ENCODE data around the gene UBE2L3.
A peak's percentile ranks its signal among the peaks of the same experiment; 100 is the strongest.
"Not testable (repeated sequence)": the region's sequence is repeated elsewhere in the genome, so short reads cannot be mapped to it uniquely, and the experiment has no call there.

The UBE2L3 gene

GRCh38 chr22:21563912-21564311 is 3.6 kb upstream of the UBE2L3 start:
- Mint-ChIP-seq H3K4me1 (no peaks in the 10 kb centered on the region), H3K4me3 (no peak overlapping the region), H3K27me3 (no peaks in the 10 kb centered on the region), H3K9me3 (no peaks in the 10 kb centered on the region), H3K27ac (no peak overlapping the region), H3K36me3 (no peaks in the 10 kb centered on the region)
- DNase-seq (ENCODE audit: low spot score in 2 of 2) (no peak), ATAC-seq (ENCODE audit: low read depth) (no peak)

GRCh38 chr22:21564411-21564810 is 3.1 kb upstream of the UBE2L3 start:
- H3K27ac Mint-ChIP-seq = no peak overlapping the region
- no peak overlapping the region for H3K4me3 Mint-ChIP-seq
- peaks cover 2% of the 10 kb centered on the region for H3K4me1 Mint-ChIP-seq
- ATAC-seq (ENCODE audit: low read depth) (no peak), DNase-seq (ENCODE audit: low spot score in 2 of 2) (no peak)
- H3K36me3 Mint-ChIP-seq = no peaks in the 10 kb centered on the region
- no peaks in the 10 kb centered on the region for H3K9me3 Mint-ChIP-seq
- no peaks in the 10 kb centered on the region for H3K27me3 Mint-ChIP-seq

GRCh38 chr22:21568347-21569075 is 997 bp downstream of the UBE2L3 start:
- DNase-seq (ENCODE audit: low spot score in 2 of 2) = no peak
- H3K36me3 Mint-ChIP-seq = peaks cover 4% of the 10 kb centered on the region
- no peaks in the 10 kb centered on the region for H3K27me3 Mint-ChIP-seq
- peak overlapping the region; percentile 85 for H3K4me3 Mint-ChIP-seq
- peaks cover 27% of the 10 kb centered on the region for H3K4me1 Mint-ChIP-seq
- peak; percentile 19 for ATAC-seq (ENCODE audit: low read depth)
- no peaks in the 10 kb centered on the region for H3K9me3 Mint-ChIP-seq
- peak overlapping the region; percentile 81 for H3K27ac Mint-ChIP-seq

GRCh38 chr22:21569076-21569427 is 1.5 kb downstream of the UBE2L3 start:
- peaks cover 33% of the 10 kb centered on the region for H3K4me1 Mint-ChIP-seq
- H3K4me3 Mint-ChIP-seq = peak overlapping the region; percentile 85
- not testable (repeated sequence) for ATAC-seq (ENCODE audit: low read depth); H3K9me3 Mint-ChIP-seq; DNase-seq (ENCODE audit: low spot score in 2 of 2); H3K27me3 Mint-ChIP-seq; H3K36me3 Mint-ChIP-seq
- H3K27ac Mint-ChIP-seq = peak overlapping the region; percentile 81

GRCh38 chr22:21569459-21570170 is 2.1 kb downstream of the UBE2L3 start:
- H3K36me3 Mint-ChIP-seq = peaks cover 4% of the 10 kb centered on the region
- H3K27ac Mint-ChIP-seq = peak overlapping the region; percentile 33
- H3K9me3 Mint-ChIP-seq = no peaks in the 10 kb centered on the region
- ATAC-seq (ENCODE audit: low read depth) (no peak), DNase-seq (ENCODE audit: low spot score in 2 of 2) (no peak)
- H3K4me3 Mint-ChIP-seq = peak overlapping the region; percentile 85
- H3K27me3 Mint-ChIP-seq = no peaks in the 10 kb centered on the region
- peaks cover 37% of the 10 kb centered on the region for H3K4me1 Mint-ChIP-seq

GRCh38 chr22:21570398-21570797 is 2.9 kb downstream of the UBE2L3 start:
- Mint-ChIP-seq H3K9me3 (no peaks in the 10 kb centered on the region), H3K4me1 (peaks cover 37% of the 10 kb centered on the region), H3K36me3 (peaks cover 4% of the 10 kb centered on the region), H3K4me3 (no peak overlapping the region), H3K27ac (no peak overlapping the region), H3K27me3 (no peaks in the 10 kb centered on the region)
- no peak for ATAC-seq (ENCODE audit: low read depth)
- no peak for DNase-seq (ENCODE audit: low spot score in 2 of 2)

- Mint-ChIP-seq H3K36me3 (peaks cover 4% of the 10 kb centered on the region), H3K4me3 (peak overlapping the region; percentile 30), H3K27me3 (no peaks in the 10 kb centered on the region), H3K9me3 (no peaks in the 10 kb centered on the region), H3K4me1 (peaks cover 40% of the 10 kb centered on the region), H3K27ac (no peak overlapping the region)
- ATAC-seq (ENCODE audit: low read depth) (no peak), DNase-seq (ENCODE audit: low spot score in 2 of 2) (no peak)
Observed at GRCh38 chr22:21571679-21572078, 4.2 kb downstream of the UBE2L3 start.

- ATAC-seq (ENCODE audit: low read depth) = no peak
- Mint-ChIP-seq H3K36me3 (peaks cover 5% of the 10 kb centered on the region), H3K9me3 (no peaks in the 10 kb centered on the region), H3K4me3 (no peak overlapping the region), H3K27me3 (no peaks in the 10 kb centered on the region), H3K27ac (peak overlapping the region; percentile 67), H3K4me1 (peaks cover 49% of the 10 kb centered on the region)
- no peak for DNase-seq (ENCODE audit: low spot score in 2 of 2)
Observed at GRCh38 chr22:21573293-21573734, 5.8 kb downstream of the UBE2L3 start.

GRCh38 chr22:21573750-21574494 is 6.4 kb downstream of the UBE2L3 start:
- no peak overlapping the region for H3K4me3 Mint-ChIP-seq
- H3K36me3 Mint-ChIP-seq = peaks cover 7% of the 10 kb centered on the region
- DNase-seq (ENCODE audit: low spot score in 2 of 2) = no peak
- H3K27me3 Mint-ChIP-seq = no peaks in the 10 kb centered on the region
- no peak overlapping the region for H3K27ac Mint-ChIP-seq
- no peaks in the 10 kb centered on the region for H3K9me3 Mint-ChIP-seq
- ATAC-seq (ENCODE audit: low read depth) = no peak
- H3K4me1 Mint-ChIP-seq = peaks cover 54% of the 10 kb centered on the region

GRCh38 chr22:21579474-21579851 is 11.9 kb downstream of the UBE2L3 start:
- Mint-ChIP-seq H3K36me3 (peaks cover 3% of the 10 kb centered on the region), H3K27me3 (no peaks in the 10 kb centered on the region), H3K4me3 (no peak overlapping the region), H3K27ac (peak overlapping the region; percentile 57), H3K4me1 (peaks cover 31% of the 10 kb centered on the region), H3K9me3 (no peaks in the 10 kb centered on the region)
- DNase-seq (ENCODE audit: low spot score in 2 of 2) (no peak), ATAC-seq (ENCODE audit: low read depth) (no peak)

- H3K27me3 Mint-ChIP-seq; H3K27ac Mint-ChIP-seq; H3K36me3 Mint-ChIP-seq; H3K4me3 Mint-ChIP-seq; H3K9me3 Mint-ChIP-seq; ATAC-seq (ENCODE audit: low read depth); DNase-seq (ENCODE audit: low spot score in 2 of 2): not testable (repeated sequence)
- peaks cover 34% of the 10 kb centered on the region for H3K4me1 Mint-ChIP-seq
Observed at GRCh38 chr22:21580623-21581007, 13.1 kb downstream of the UBE2L3 start.

- H3K4me3 Mint-ChIP-seq; H3K36me3 Mint-ChIP-seq; H3K27me3 Mint-ChIP-seq; H3K9me3 Mint-ChIP-seq; ATAC-seq (ENCODE audit: low read depth); DNase-seq (ENCODE audit: low spot score in 2 of 2); H3K27ac Mint-ChIP-seq: not testable (repeated sequence)
- H3K4me1 Mint-ChIP-seq = peaks cover 32% of the 10 kb centered on the region
Observed at GRCh38 chr22:21581009-21581713, 13.6 kb downstream of the UBE2L3 start.

GRCh38 chr22:21582801-21583740 is 15.6 kb downstream of the UBE2L3 start:
- H3K4me3 Mint-ChIP-seq = no peak overlapping the region
- peaks cover 33% of the 10 kb centered on the region for H3K4me1 Mint-ChIP-seq
- peak overlapping the region; percentile 71 for H3K27ac Mint-ChIP-seq

More at GRCh38 chr22:21582801-21583740, 15.6 kb downstream of the UBE2L3 start:
- ATAC-seq (ENCODE audit: low read depth) (no peak), DNase-seq (ENCODE audit: low spot score in 2 of 2) (no peak)
- H3K27me3 Mint-ChIP-seq = no peaks in the 10 kb centered on the region
- peaks cover 6% of the 10 kb centered on the region for H3K36me3 Mint-ChIP-seq
- no peaks in the 10 kb centered on the region for H3K9me3 Mint-ChIP-seq

Data from memory B cell (primary cell).